ENCODE data around the gene FRMPD1. TPM values are rescaled to one million over a fixed set of nuclear protein-coding genes. Genes with fewer than 3 reads are reported as not detected.

FRMPD1 gene
- polyA plus RNA-seq, 1 donor from 2014 or later, result 0.35 TPM

DNA sequence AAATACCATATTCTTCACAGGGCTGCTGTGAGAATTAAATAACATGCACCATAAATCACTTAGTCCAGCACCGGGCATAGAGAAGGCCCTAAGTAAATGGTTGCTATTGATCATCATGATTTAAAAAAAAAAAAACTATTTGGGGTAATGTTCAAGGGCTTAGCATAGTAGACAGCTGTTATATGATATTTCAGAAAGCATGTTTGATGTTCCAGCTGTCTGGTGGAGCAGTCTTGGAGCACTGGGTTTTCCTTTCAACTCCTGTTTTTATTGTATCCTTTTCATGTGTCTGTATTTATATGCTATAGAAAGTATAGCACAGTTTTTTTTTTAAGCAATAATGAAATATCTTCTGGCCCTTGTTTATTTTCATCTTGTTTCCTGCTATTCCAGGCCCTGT, 30.4 kb upstream of the FRMPD1 start:
- Histone ChIP-seq H3K9me3 (ENCODE audit: low read length) (no peaks in the 10 kb centered on the region), H3K4me2 (ENCODE audit: low read length) (no peak overlapping the region), H2AFZ (ENCODE audit: low read depth, low read length) (no peak overlapping the region), H3K9me2 (ENCODE audit: insufficient read depth, low read length) (no peaks in the 10 kb centered on the region), H3K27me3 (ENCODE audit: insufficient read depth, low read depth, low read length) (no peaks in the 10 kb centered on the region), H3K9ac (ENCODE audit: low read length) (no peak overlapping the region), H3K36me3 (ENCODE audit: insufficient read depth, low read length) (no peaks in the 10 kb centered on the region), H4K20me1 (ENCODE audit: insufficient read depth) (no peaks in the 10 kb centered on the region), H3K27ac (ENCODE audit: low read length) (no peak overlapping the region), H3K4me3 (ENCODE audit: low read length) (no peak overlapping the region), H3F3A (ENCODE audit: insufficient read depth, low read length, poor library complexity, severe bottlenecking) (no peaks in the 10 kb centered on the region), H3K79me2 (replicated peaks; ENCODE audit: insufficient read depth, low read length) (no peaks in the 10 kb centered on the region)
- TF ChIP-seq POLR2AphosphoS5 (IDR thresholded peaks at IDR 0.05) (no peak), SMC3 (conservative IDR thresholded peaks at IDR 0.05; ENCODE audit: poor library complexity) (no peak), RAD21 (conservative IDR thresholded peaks at IDR 0.05) (no peak), TAF1 (IDR thresholded peaks at IDR 0.05; ENCODE audit: low read depth) (no peak), EZH2 (IDR thresholded peaks at IDR 0.05; ENCODE audit: borderline replicate concordance, insufficient read depth, low read length, poor library complexity, severe bottlenecking) (no peak), MXI1 (conservative IDR thresholded peaks at IDR 0.05; ENCODE audit: poor library complexity, severe bottlenecking) (no peak), EP300 (conservative IDR thresholded peaks at IDR 0.05; ENCODE audit: poor library complexity, severe bottlenecking) (no peak)
- TF ChIP-seq, protein P1, sequence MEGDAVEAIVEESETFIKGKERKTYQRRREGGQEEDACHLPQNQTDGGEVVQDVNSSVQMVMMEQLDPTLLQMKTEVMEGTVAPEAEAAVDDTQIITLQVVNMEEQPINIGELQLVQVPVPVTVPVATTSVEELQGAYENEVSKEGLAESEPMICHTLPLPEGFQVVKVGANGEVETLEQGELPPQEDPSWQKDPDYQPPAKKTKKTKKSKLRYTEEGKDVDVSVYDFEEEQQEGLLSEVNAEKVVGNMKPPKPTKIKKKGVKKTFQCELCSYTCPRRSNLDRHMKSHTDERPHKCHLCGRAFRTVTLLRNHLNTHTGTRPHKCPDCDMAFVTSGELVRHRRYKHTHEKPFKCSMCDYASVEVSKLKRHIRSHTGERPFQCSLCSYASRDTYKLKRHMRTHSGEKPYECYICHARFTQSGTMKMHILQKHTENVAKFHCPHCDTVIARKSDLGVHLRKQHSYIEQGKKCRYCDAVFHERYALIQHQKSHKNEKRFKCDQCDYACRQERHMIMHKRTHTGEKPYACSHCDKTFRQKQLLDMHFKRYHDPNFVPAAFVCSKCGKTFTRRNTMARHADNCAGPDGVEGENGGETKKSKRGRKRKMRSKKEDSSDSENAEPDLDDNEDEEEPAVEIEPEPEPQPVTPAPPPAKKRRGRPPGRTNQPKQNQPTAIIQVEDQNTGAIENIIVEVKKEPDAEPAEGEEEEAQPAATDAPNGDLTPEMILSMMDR (IDR thresholded peaks at IDR 0.05; ENCODE audit: poor library complexity, severe bottlenecking), result no peak
- TF ChIP-seq, protein P2, sequence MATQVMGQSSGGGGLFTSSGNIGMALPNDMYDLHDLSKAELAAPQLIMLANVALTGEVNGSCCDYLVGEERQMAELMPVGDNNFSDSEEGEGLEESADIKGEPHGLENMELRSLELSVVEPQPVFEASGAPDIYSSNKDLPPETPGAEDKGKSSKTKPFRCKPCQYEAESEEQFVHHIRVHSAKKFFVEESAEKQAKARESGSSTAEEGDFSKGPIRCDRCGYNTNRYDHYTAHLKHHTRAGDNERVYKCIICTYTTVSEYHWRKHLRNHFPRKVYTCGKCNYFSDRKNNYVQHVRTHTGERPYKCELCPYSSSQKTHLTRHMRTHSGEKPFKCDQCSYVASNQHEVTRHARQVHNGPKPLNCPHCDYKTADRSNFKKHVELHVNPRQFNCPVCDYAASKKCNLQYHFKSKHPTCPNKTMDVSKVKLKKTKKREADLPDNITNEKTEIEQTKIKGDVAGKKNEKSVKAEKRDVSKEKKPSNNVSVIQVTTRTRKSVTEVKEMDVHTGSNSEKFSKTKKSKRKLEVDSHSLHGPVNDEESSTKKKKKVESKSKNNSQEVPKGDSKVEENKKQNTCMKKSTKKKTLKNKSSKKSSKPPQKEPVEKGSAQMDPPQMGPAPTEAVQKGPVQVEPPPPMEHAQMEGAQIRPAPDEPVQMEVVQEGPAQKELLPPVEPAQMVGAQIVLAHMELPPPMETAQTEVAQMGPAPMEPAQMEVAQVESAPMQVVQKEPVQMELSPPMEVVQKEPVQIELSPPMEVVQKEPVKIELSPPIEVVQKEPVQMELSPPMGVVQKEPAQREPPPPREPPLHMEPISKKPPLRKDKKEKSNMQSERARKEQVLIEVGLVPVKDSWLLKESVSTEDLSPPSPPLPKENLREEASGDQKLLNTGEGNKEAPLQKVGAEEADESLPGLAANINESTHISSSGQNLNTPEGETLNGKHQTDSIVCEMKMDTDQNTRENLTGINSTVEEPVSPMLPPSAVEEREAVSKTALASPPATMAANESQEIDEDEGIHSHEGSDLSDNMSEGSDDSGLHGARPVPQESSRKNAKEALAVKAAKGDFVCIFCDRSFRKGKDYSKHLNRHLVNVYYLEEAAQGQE (IDR thresholded peaks at IDR 0.05; ENCODE audit: borderline replicate concordance), result no peak

DNA sequence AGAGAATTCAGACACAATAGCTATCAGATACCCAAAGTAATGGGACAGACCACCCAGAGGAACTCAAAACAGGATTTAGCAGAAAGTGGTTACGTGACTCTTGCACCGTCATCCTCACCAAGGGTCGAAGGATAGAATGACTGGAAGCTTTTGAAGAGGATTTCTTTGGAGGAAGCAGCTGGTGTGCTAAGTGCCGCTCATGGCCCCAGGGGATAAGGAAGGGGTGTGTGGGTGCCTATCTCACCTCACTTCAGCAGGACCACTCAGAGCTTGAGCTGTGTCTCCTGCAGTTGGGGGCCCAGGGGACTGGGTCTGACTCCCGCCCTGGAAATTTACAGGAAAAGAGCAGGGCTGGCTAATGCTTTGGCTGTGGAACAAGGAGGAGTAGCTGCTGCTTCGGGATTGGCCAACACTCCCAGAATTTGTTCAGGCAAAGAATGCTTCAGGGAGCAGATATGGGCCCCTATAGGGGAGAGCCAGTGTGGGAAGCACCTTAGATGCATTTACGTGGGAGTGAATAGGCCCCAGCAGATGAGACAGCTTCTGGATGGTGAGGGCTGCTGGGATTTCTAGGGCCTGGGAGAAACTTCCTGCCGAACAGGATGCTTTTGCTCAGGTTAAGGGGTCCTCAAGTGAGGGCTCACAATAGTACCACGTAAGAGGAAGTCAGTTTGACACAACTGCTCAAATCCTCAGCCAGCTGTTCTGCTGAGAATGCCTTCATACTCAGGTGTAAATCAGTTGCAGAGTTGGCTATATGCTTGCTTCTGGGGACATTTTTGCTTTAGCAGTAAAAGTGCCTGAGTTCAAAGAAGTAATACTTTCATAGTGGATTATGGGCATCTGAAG, 29.3 kb upstream of the FRMPD1 start:
- no peaks in the 10 kb centered on the region for H3K9me2 ChIP-seq (ENCODE audit: insufficient read depth, low read length)

More for the DNA sequence above, 29.3 kb upstream of the FRMPD1 start:
- no peak overlapping the region for H2AFZ ChIP-seq (ENCODE audit: low read depth, low read length)
- no peaks in the 10 kb centered on the region for H3K79me2 ChIP-seq (replicated peaks; ENCODE audit: insufficient read depth, low read length)
- no peaks in the 10 kb centered on the region for H4K20me1 ChIP-seq (ENCODE audit: insufficient read depth)
- H3K27me3 ChIP-seq (ENCODE audit: insufficient read depth, low read depth, low read length), result no peaks in the 10 kb centered on the region
- H3K4me3 ChIP-seq (ENCODE audit: low read length), result no peak overlapping the region
- H3K27ac ChIP-seq (ENCODE audit: low read length), result no peak overlapping the region
- H3K9ac ChIP-seq (ENCODE audit: low read length), result no peak overlapping the region
- H3K9me3 ChIP-seq (ENCODE audit: low read length), result no peaks in the 10 kb centered on the region
- TF ChIP-seq, protein P2 (IDR thresholded peaks at IDR 0.05; ENCODE audit: borderline replicate concordance), result no peak
- TF ChIP-seq EP300 (conservative IDR thresholded peaks at IDR 0.05; ENCODE audit: poor library complexity, severe bottlenecking), result no peak
- TF ChIP-seq TAF1 (IDR thresholded peaks at IDR 0.05; ENCODE audit: low read depth), result no peak
- TF ChIP-seq POLR2AphosphoS5 (IDR thresholded peaks at IDR 0.05), result no peak
- no peak for TF ChIP-seq SMC3 (conservative IDR thresholded peaks at IDR 0.05; ENCODE audit: poor library complexity)
- no peak for TF ChIP-seq EZH2 (IDR thresholded peaks at IDR 0.05; ENCODE audit: borderline replicate concordance, insufficient read depth, low read length, poor library complexity, severe bottlenecking)
- TF ChIP-seq MXI1 (conservative IDR thresholded peaks at IDR 0.05; ENCODE audit: poor library complexity, severe bottlenecking), result no peak
- no peak for TF ChIP-seq RAD21 (conservative IDR thresholded peaks at IDR 0.05)
- TF ChIP-seq, protein P1 (IDR thresholded peaks at IDR 0.05; ENCODE audit: poor library complexity, severe bottlenecking), result no peak
- no peak overlapping the region for H3K4me2 ChIP-seq (ENCODE audit: low read length)
- H3F3A ChIP-seq (ENCODE audit: insufficient read depth, low read length, poor library complexity, severe bottlenecking), result no peaks in the 10 kb centered on the region
- H3K36me3 ChIP-seq (ENCODE audit: insufficient read depth, low read length), result no peaks in the 10 kb centered on the region
